OCI-LY1 (cell line): ENCODE measurements around the gene SPTB.

ENCODE experiments used
- H2AFZ ChIP-seq: fragments of 200-600 bp; sonication (generic), shearing (Covaris generic); 2 replicates; pipeline ENCODE4 v1.6.0; 2014; ENCODE audit warnings: antibody characterized with exemption, mild to moderate bottlenecking, low read length
- H3F3A ChIP-seq: fragments of 200-600 bp; sonication (generic), shearing (Covaris generic); 2 replicates; pipeline ENCODE4 v1.6.0; 2014; ENCODE audit warnings: mild to moderate bottlenecking, antibody characterized with exemption, low read length, moderate library complexity; ENCODE audit not compliant: insufficient read depth
- H3K27ac ChIP-seq: fragments of 200-600 bp; sonication (generic); 2 replicates; pipeline ENCODE4 v1.5.1; 2014; ENCODE audit warnings: low read length, mixed run types, mild to moderate bottlenecking, low read depth; ENCODE audit not compliant: poor library complexity, severe bottlenecking
- H3K27me3 ChIP-seq: fragments of 200-600 bp; sonication (generic); 2 replicates; pipeline ENCODE4 v1.6.0; 2014; ENCODE audit warnings: antibody characterized with exemption, mild to moderate bottlenecking, low read length, moderate library complexity; ENCODE audit not compliant: insufficient read depth
- H3K36me3 ChIP-seq: fragments of 200-600 bp; sonication (generic); 2 replicates; pipeline ENCODE4 v1.6.1; 2014; ENCODE audit warnings: mild to moderate bottlenecking, antibody characterized with exemption, low read length, moderate library complexity, mixed read lengths; ENCODE audit not compliant: insufficient read depth
- H3K4me1 ChIP-seq: fragments of 200-600 bp; sonication (generic); 2 replicates; pipeline ENCODE4 v1.5.1; 2014; ENCODE audit warnings: mild to moderate bottlenecking, low read length, moderate library complexity; ENCODE audit not compliant: insufficient read depth, severe bottlenecking
- H3K4me2 ChIP-seq: fragments of 200-600 bp; sonication (generic), shearing (Covaris generic); 2 replicates; pipeline ENCODE4 v1.6.1; 2014; ENCODE audit warnings: low read length
- H3K4me3 ChIP-seq: fragments of 200-600 bp; sonication (generic); 2 replicates; pipeline ENCODE4 v1.5.1; 2014; ENCODE audit warnings: low read length, low read depth, mild to moderate bottlenecking, mixed read lengths; ENCODE audit not compliant: poor library complexity, severe bottlenecking
- H3K79me2 ChIP-seq: fragments of 200-600 bp; shearing (Covaris generic); 2 replicates; pipeline ENCODE4 v1.6.1; 2016; ENCODE audit warnings: mixed run types, low read length, mixed read lengths; ENCODE audit not compliant: insufficient read depth
- H3K9ac ChIP-seq: fragments of 200-600 bp; sonication (generic), shearing (Covaris generic); 2 replicates; pipeline ENCODE4 v1.6.1; 2014; ENCODE audit warnings: mild to moderate bottlenecking, low read length, mixed read lengths
- H3K9me2 ChIP-seq: fragments of 200-600 bp; sonication (generic), shearing (Covaris generic); 2 replicates; pipeline ENCODE4 v1.6.1; 2014; ENCODE audit warnings: low read depth, mild to moderate bottlenecking, low read length, mixed read lengths
- H3K9me3 ChIP-seq: fragments of 200-600 bp; shearing (Covaris generic); 2 replicates; pipeline ENCODE4 v1.6.1; 2014; ENCODE audit warnings: low read length, mixed read lengths
- H4K20me1 ChIP-seq: fragments of 200-600 bp; sonication (generic), shearing (Covaris generic); 2 replicates; pipeline ENCODE4 v1.6.0; 2016; ENCODE audit warnings: mild to moderate bottlenecking, low read length; ENCODE audit not compliant: insufficient read depth
- EZH2 ChIP-seq: fragments of 200-600 bp; sonication (generic), shearing (Covaris generic); IDR thresholded peaks from 2 replicates; pipeline ENCODE4 v1.8.0; 2017; ENCODE audit warnings: borderline replicate concordance, mixed run types, mild to moderate bottlenecking, antibody characterized with exemption, low read length, moderate library complexity, mixed read lengths
- TF ChIP-seq, protein P1 (sequence below): fragments of 200-600 bp; sonication (generic), shearing (Covaris generic); IDR thresholded peaks from 2 replicates; pipeline ENCODE4 v1.5.1; 2017; ENCODE audit warnings: mild to moderate bottlenecking, antibody characterized with exemption, low read length, moderate library complexity, mixed read lengths

SPTB gene

DNA sequence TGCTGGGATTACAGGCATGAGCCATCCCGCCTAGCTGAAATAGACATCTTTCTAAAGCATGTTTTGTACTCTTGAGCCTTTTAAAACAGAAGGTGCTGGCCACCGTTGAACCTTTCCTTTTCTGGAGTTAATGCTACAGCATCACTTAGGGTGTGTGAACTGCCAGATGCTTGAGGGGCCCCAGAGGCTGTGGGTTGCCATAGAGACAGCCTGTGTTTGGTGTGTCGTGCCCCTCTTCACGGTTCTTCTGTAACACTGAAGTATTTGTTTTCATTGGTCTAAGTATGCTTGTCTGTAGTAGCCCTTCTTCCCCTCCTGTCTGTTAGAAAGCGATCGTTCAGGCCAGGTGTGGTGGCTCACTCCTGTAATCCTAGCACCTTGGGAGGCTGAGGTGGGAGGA lies 144.7 kb downstream of the SPTB start:
- no peak overlapping the region for H3K4me2 ChIP-seq
- no peaks in the 10 kb centered on the region for H3K36me3 ChIP-seq
- no peak overlapping the region for H3K4me3 ChIP-seq
- H3K4me1 ChIP-seq = no peaks in the 10 kb centered on the region
- no peak overlapping the region for H2AFZ ChIP-seq
- no peaks in the 10 kb centered on the region for H3K9me3 ChIP-seq
- no peaks in the 10 kb centered on the region for H3F3A ChIP-seq
- H3K27ac ChIP-seq = no peak overlapping the region
- H4K20me1 ChIP-seq = no peaks in the 10 kb centered on the region
- no peak for TF ChIP-seq EZH2
- TF ChIP-seq, protein P1, sequence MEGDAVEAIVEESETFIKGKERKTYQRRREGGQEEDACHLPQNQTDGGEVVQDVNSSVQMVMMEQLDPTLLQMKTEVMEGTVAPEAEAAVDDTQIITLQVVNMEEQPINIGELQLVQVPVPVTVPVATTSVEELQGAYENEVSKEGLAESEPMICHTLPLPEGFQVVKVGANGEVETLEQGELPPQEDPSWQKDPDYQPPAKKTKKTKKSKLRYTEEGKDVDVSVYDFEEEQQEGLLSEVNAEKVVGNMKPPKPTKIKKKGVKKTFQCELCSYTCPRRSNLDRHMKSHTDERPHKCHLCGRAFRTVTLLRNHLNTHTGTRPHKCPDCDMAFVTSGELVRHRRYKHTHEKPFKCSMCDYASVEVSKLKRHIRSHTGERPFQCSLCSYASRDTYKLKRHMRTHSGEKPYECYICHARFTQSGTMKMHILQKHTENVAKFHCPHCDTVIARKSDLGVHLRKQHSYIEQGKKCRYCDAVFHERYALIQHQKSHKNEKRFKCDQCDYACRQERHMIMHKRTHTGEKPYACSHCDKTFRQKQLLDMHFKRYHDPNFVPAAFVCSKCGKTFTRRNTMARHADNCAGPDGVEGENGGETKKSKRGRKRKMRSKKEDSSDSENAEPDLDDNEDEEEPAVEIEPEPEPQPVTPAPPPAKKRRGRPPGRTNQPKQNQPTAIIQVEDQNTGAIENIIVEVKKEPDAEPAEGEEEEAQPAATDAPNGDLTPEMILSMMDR = no peak
- no peak overlapping the region for H3K9ac ChIP-seq
- no peaks in the 10 kb centered on the region for H3K9me2 ChIP-seq
- H3K79me2 ChIP-seq = no peaks in the 10 kb centered on the region
- no peaks in the 10 kb centered on the region for H3K27me3 ChIP-seq

DNA sequence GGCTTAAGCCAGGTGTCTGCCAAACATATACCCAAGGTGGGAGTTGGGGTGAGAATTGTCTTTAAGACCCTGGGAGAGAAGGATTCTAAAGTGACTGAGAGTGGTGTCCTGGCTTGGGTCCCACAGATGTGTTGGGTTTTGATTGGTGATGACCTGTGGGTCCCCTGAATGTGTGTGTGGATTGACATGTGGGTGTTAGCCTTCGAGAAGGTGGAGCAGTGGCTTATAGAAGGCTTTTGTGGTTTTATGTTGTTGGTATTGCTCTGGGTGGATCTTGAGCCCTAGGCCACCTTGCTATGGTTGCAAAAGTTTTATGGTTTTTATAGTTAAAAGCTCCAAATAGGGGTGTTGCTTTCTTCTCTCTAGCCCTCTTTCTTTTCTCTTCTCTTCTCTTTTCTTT lies 145.8 kb downstream of the SPTB start:
- H3K79me2 ChIP-seq = no peaks in the 10 kb centered on the region
- no peaks in the 10 kb centered on the region for H4K20me1 ChIP-seq
- H3K4me3 ChIP-seq = no peak overlapping the region
- H3K9me2 ChIP-seq = no peaks in the 10 kb centered on the region
- TF ChIP-seq, protein P1 = no peak
- TF ChIP-seq EZH2 = no peak
- H2AFZ ChIP-seq = no peak overlapping the region
- no peaks in the 10 kb centered on the region for H3K27me3 ChIP-seq
- no peaks in the 10 kb centered on the region for H3F3A ChIP-seq
- H3K9ac ChIP-seq = no peak overlapping the region
- H3K27ac ChIP-seq = no peak overlapping the region
- no peaks in the 10 kb centered on the region for H3K9me3 ChIP-seq
- H3K4me1 ChIP-seq = no peaks in the 10 kb centered on the region
- no peaks in the 10 kb centered on the region for H3K36me3 ChIP-seq
- H3K4me2 ChIP-seq = no peak overlapping the region

DNA sequence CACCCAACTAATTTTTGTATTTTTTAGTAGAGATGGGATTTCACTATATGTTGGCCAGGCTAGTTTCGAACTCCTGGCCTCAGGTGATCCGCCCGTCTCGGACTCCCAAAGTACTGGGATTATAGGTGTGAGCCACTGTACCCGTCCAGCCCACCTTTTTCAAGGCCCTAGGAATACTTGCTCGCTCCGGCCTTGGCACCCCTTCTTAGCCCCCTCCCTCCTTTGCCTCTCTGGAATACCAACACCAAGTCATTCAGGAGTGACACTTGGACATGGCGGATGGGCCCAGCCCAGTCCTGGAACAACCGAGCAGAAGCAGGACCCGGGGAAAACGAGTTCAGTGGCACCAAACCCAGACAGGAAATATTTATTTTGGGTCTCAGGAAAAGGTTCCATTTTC lies 146.4 kb downstream of the SPTB start:
- no peak overlapping the region for H3K4me3 ChIP-seq
- H3K9ac ChIP-seq = no peak overlapping the region
- H3K27me3 ChIP-seq = no peaks in the 10 kb centered on the region
- no peak overlapping the region for H3K4me2 ChIP-seq
- H3K4me1 ChIP-seq = no peaks in the 10 kb centered on the region
- no peaks in the 10 kb centered on the region for H3K9me3 ChIP-seq
- no peak overlapping the region for H3K27ac ChIP-seq
- H4K20me1 ChIP-seq = no peaks in the 10 kb centered on the region
- TF ChIP-seq, protein P1 = no peak
- no peak for TF ChIP-seq EZH2
- H2AFZ ChIP-seq = no peak overlapping the region
- H3K79me2 ChIP-seq = no peaks in the 10 kb centered on the region
- no peaks in the 10 kb centered on the region for H3F3A ChIP-seq
- H3K36me3 ChIP-seq = no peaks in the 10 kb centered on the region
- H3K9me2 ChIP-seq = no peaks in the 10 kb centered on the region
